GM12878 (cell line): ENCODE measurements around the gene MRPS25. TPM values are rescaled to one million over a fixed set of nuclear protein-coding genes. Genes with fewer than 3 reads are reported as not detected.
A peak's percentile ranks its signal among the peaks of the same experiment; 100 is the strongest.

ENCODE experiments used
- FOXK2 ChIP-seq: fragments of 450-650 bp; IDR thresholded peaks from 2 replicates; pipeline ENCODE4 v1.6.1; 2017; ENCODE audit warnings: mild to moderate bottlenecking, moderate library complexity
- HDGF ChIP-seq: fragments of 450-650 bp; IDR thresholded peaks from 2 replicates; pipeline ENCODE4 v1.6.1; 2016; ENCODE audit warnings: antibody characterized with exemption
- IKZF2 ChIP-seq, 2 experiments: fragments of 450-650 bp; IDR thresholded peaks; 2 replicates each; pipeline ENCODE4 v1.6.1; 2017; ENCODE audit warnings: mild to moderate bottlenecking in 2 of 2, moderate library complexity in 2 of 2
- MTA3 ChIP-seq: IDR thresholded peaks from 2 replicates; pipeline ENCODE4 v1.6.1; 2012; ENCODE audit warnings: low read length, inconsistent platforms, borderline replicate concordance
- NFYB ChIP-seq: IDR thresholded peaks from 2 replicates; pipeline ENCODE4 v1.6.1; 2011; ENCODE audit warnings: low read depth, mild to moderate bottlenecking, low read length, improper control_type of control experiment, moderate library complexity; ENCODE audit not compliant: insufficient read depth
- NR2C2 ChIP-seq: IDR thresholded peaks from 2 replicates; pipeline ENCODE4 v1.6.1; 2011; ENCODE audit warnings: borderline replicate concordance, low read depth; ENCODE audit not compliant: control insufficient read depth, insufficient read length
- PAX8 ChIP-seq: fragments of 450-650 bp; IDR thresholded peaks from 2 replicates; pipeline ENCODE4 v1.6.1; 2017; ENCODE audit warnings: mild to moderate bottlenecking, moderate library complexity
- SMAD5 ChIP-seq: IDR thresholded peaks from 2 replicates; pipeline ENCODE4 v1.6.1; 2016; ENCODE audit warnings: antibody characterized with exemption, low read depth
- SREBF1 ChIP-seq: IDR thresholded peaks from 2 replicates; pipeline ENCODE4 v1.6.1; 2012; ENCODE audit warnings: mild to moderate bottlenecking, low read length
- SRF ChIP-seq, 2 experiments: IDR thresholded peaks; 2 replicates each; pipeline ENCODE4 v1.6.1; 2011; ENCODE audit warnings: low read depth in 2 of 2, low read length in 2 of 2, mild to moderate bottlenecking in 1 of 2, moderate library complexity in 1 of 2
- TARDBP ChIP-seq: IDR thresholded peaks from 2 replicates; pipeline ENCODE4 v1.6.1; 2016; ENCODE audit warnings: borderline replicate concordance
- ZNF217 ChIP-seq: fragments of 450-650 bp; IDR thresholded peaks from 2 replicates; pipeline ENCODE4 v1.6.1; 2017; ENCODE audit warnings: antibody characterized with exemption, mild to moderate bottlenecking
- polyA plus RNA-seq, 11 experiments: library from polyadenylated mRNA; depleted of rRNA in 4 of 11; unstranded in 6 of 11; stranded (reverse) in 5 of 11; fragments of >200 nt; fragmentation: Nextera tagmentation in 4 of 11; fragmentation: Illumina TruSeq in 1 of 11; extraction: Ambion mirVana in 4 of 11; extraction: Trizol in 1 of 11; gene quantifications; 1 replicate in 1 of 11; 2 replicates in 10 of 11; pipeline versions ENCODE4 v1.2.1 to v1.2.3, GENCODE V29; 2011 to 2016; ENCODE audit warnings: inconsistent platforms in 2 of 11, missing spikeins in 2 of 11, low read depth in 1 of 11
- total RNA-seq, 4 experiments: library from RNA; depleted of rRNA in 3 of 4; stranded (reverse); fragments of >200 nt in 3 of 4; fragmentation: Illumina TruSeq in 1 of 4; extraction: Trizol in 1 of 4; gene quantifications; 2 replicates each; pipeline versions ENCODE4 v1.2.1 to v1.2.3, GENCODE V29; 2013 to 2021
- TF ChIP-seq, protein P1 (sequence below): fragments of 450-650 bp; formaldehyde crosslinking; IDR thresholded peaks from 2 replicates; pipeline ENCODE4 v1.5.0; 2022; ENCODE audit warnings: mild to moderate bottlenecking, missing genetic modification characterization
- TF ChIP-seq, protein P2 (sequence below), 3 experiments: IDR thresholded peaks in 2 of 3; conservative IDR thresholded peaks in 1 of 3; 2 replicates each; pipeline ENCODE4 v1.5.1; 2011; ENCODE audit warnings: low read depth in 3 of 3, low read length in 3 of 3, mild to moderate bottlenecking in 3 of 3, control low read depth in 2 of 3, moderate library complexity in 2 of 3, inconsistent platforms in 1 of 3, mixed read lengths in 1 of 3; ENCODE audit not compliant: control insufficient read depth in 2 of 3, insufficient read depth in 1 of 3; ENCODE audit errors: extremely low read depth in 1 of 3
- TF ChIP-seq, protein P3 (sequence below): fragments of 450-650 bp; IDR thresholded peaks from 2 replicates; pipeline ENCODE4 v1.6.1; 2018; ENCODE audit warnings: borderline replicate concordance, mild to moderate bottlenecking; ENCODE audit not compliant: partially characterized antibody
- TF ChIP-seq, protein P4 (sequence below): IDR thresholded peaks from 2 replicates; pipeline ENCODE4 v1.6.1; 2012; ENCODE audit warnings: low read depth, low read length, improper control_type of control experiment
- TF ChIP-seq, protein P5 (sequence below): IDR thresholded peaks from 2 replicates; pipeline ENCODE4 v1.6.1; 2011; ENCODE audit warnings: borderline replicate concordance, low read depth, mild to moderate bottlenecking, moderate library complexity, low read length; ENCODE audit not compliant: insufficient read depth, poor library complexity, severe bottlenecking
- TF ChIP-seq, protein P6 (sequence below): IDR thresholded peaks from 2 replicates; pipeline ENCODE4 v1.6.1; 2011; ENCODE audit warnings: low read depth, mild to moderate bottlenecking, low read length, moderate library complexity, borderline replicate concordance; ENCODE audit errors: extremely low read depth

Gene MRPS25
- total and polyA plus RNA-seq, 10 of the 15 experiments (the other 5 are each of a cell fraction or from before 2014, with no cell fraction given): 17.0 to 114 (median 62.2) TPM

DNA sequence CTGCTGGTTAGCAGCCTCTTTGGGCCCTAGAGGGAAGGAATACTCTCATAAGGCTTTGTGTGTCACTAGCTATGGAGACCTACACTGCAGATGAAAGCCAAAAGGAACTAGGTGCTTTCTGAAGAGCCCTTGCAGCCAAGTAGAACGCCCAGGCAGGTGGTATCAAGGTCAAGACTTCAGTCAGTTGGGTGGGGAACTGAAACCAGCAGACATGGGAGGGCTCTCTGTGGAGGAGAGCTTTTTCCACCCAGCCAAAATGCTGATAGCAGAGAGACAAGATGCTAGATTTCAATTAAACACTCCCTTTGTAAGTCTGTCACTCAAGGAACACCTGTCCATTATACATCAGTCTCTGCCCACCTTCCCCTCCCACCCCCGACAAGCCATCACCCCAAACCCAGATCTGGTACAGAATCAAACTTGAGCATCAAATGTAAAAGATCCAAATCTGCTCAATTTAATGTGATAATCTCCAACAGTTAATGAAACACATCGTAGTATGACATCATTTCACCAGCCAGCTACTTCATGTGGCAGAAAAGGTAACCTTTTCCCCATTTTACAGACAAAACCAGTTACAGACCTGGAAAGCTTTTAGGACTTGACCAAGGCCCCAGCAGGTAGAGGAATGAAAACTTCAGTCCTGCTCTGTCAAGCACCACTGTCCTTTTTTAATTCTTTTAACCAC is 14.6 kb downstream of the MRPS25 start (continued):
- TF ChIP-seq SRF (IDR thresholded peaks at IDR 0.05; ENCODE audit: low read depth in 2 of 2, low read length in 2 of 2) (peak in 1 of 2 experiments; percentile 65; a peak in 2 of 4 replicates), PAX8 (no peak), IKZF2 (IDR thresholded peaks at IDR 0.05) (peak; percentile 73 to 84), NFYB (0 out of 2 replicates have a peak, but pooled peaks have one; percentile 11), SREBF1 (no peak), ZNF217 (no peak), SMAD5 (no peak), FOXK2 (no peak), TARDBP (0 out of 2 replicates have a peak, but pooled peaks have one; percentile 49), NR2C2 (no peak), MTA3 (no peak), HDGF (peak; percentile 54; the same call in 1 of the 2 replicates)
- TF ChIP-seq, protein P1, sequence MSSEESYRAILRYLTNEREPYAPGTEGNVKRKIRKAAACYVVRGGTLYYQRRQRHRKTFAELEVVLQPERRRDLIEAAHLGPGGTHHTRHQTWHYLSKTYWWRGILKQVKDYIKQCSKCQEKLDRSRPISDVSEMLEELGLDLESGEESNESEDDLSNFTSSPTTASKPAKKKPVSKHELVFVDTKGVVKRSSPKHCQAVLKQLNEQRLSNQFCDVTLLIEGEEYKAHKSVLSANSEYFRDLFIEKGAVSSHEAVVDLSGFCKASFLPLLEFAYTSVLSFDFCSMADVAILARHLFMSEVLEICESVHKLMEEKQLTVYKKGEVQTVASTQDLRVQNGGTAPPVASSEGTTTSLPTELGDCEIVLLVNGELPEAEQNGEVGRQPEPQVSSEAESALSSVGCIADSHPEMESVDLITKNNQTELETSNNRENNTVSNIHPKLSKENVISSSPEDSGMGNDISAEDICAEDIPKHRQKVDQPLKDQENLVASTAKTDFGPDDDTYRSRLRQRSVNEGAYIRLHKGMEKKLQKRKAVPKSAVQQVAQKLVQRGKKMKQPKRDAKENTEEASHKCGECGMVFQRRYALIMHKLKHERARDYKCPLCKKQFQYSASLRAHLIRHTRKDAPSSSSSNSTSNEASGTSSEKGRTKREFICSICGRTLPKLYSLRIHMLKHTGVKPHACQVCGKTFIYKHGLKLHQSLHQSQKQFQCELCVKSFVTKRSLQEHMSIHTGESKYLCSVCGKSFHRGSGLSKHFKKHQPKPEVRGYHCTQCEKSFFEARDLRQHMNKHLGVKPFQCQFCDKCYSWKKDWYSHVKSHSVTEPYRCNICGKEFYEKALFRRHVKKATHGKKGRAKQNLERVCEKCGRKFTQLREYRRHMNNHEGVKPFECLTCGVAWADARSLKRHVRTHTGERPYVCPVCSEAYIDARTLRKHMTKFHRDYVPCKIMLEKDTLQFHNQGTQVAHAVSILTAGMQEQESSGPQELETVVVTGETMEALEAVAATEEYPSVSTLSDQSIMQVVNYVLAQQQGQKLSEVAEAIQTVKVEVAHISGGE: no peak
- TF ChIP-seq, protein P2, sequence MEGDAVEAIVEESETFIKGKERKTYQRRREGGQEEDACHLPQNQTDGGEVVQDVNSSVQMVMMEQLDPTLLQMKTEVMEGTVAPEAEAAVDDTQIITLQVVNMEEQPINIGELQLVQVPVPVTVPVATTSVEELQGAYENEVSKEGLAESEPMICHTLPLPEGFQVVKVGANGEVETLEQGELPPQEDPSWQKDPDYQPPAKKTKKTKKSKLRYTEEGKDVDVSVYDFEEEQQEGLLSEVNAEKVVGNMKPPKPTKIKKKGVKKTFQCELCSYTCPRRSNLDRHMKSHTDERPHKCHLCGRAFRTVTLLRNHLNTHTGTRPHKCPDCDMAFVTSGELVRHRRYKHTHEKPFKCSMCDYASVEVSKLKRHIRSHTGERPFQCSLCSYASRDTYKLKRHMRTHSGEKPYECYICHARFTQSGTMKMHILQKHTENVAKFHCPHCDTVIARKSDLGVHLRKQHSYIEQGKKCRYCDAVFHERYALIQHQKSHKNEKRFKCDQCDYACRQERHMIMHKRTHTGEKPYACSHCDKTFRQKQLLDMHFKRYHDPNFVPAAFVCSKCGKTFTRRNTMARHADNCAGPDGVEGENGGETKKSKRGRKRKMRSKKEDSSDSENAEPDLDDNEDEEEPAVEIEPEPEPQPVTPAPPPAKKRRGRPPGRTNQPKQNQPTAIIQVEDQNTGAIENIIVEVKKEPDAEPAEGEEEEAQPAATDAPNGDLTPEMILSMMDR (IDR thresholded peaks at IDR 0.05 in 2 of 3, conservative IDR thresholded peaks at IDR 0.05 in 1 of 3; ENCODE audit: control insufficient read depth in 2 of 3, extremely low read depth in 1 of 3, insufficient read depth in 1 of 3, low read depth in 3 of 3, low read length in 3 of 3): no peak
- TF ChIP-seq, protein P3, sequence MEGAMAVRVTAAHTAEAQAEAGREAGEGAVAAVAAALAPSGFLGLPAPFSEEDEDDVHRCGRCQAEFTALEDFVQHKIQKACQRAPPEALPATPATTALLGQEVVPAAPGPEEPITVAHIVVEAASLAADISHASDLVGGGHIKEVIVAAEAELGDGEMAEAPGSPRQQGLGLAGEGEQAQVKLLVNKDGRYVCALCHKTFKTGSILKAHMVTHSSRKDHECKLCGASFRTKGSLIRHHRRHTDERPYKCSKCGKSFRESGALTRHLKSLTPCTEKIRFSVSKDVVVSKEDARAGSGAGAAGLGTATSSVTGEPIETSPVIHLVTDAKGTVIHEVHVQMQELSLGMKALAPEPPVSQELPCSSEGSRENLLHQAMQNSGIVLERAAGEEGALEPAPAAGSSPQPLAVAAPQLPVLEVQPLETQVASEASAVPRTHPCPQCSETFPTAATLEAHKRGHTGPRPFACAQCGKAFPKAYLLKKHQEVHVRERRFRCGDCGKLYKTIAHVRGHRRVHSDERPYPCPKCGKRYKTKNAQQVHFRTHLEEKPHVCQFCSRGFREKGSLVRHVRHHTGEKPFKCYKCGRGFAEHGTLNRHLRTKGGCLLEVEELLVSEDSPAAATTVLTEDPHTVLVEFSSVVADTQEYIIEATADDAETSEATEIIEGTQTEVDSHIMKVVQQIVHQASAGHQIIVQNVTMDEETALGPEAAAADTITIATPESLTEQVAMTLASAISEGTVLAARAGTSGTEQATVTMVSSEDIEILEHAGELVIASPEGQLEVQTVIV: no peak
- TF ChIP-seq, protein P4, sequence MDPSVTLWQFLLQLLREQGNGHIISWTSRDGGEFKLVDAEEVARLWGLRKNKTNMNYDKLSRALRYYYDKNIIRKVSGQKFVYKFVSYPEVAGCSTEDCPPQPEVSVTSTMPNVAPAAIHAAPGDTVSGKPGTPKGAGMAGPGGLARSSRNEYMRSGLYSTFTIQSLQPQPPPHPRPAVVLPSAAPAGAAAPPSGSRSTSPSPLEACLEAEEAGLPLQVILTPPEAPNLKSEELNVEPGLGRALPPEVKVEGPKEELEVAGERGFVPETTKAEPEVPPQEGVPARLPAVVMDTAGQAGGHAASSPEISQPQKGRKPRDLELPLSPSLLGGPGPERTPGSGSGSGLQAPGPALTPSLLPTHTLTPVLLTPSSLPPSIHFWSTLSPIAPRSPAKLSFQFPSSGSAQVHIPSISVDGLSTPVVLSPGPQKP: no peak
- TF ChIP-seq, protein P5, sequence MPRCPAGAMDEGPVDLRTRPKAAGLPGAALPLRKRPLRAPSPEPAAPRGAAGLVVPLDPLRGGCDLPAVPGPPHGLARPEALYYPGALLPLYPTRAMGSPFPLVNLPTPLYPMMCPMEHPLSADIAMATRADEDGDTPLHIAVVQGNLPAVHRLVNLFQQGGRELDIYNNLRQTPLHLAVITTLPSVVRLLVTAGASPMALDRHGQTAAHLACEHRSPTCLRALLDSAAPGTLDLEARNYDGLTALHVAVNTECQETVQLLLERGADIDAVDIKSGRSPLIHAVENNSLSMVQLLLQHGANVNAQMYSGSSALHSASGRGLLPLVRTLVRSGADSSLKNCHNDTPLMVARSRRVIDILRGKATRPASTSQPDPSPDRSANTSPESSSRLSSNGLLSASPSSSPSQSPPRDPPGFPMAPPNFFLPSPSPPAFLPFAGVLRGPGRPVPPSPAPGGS: no peak
- TF ChIP-seq, protein P6, sequence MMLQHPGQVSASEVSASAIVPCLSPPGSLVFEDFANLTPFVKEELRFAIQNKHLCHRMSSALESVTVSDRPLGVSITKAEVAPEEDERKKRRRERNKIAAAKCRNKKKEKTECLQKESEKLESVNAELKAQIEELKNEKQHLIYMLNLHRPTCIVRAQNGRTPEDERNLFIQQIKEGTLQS: no peak
